HK-2 (cell line): Measurements from ENCODE around the gene UBA5.
"Not testable (repeated sequence)": the region's sequence is repeated elsewhere in the genome, so short reads cannot be mapped to it uniquely, and the experiment has no call there.

Source experiments
- DNase-seq: peaks from one replicate; pipeline ENCODE4 v3.0.0-alpha.2; 2018; ENCODE audit not compliant: unreplicated experiment

UBA5 gene

GRCh38 chr3:132660052-132660810, at the start of gene UBA5:
TSS of gene UBA5 (plus strand) at chr3:132660329. CDS start at chr3:132660538, 209 bp downstream.
- DNase-seq = peak; percentile 77

GRCh38 chr3:132615301-132615700, 44.8 kb upstream of the UBA5 start:
- DNase-seq = not testable (repeated sequence)

- no peak for DNase-seq
Measured at GRCh38 chr3:132615881-132616280, 44.2 kb upstream of the UBA5 start.

- DNase-seq = no peak
Measured at GRCh38 chr3:132616780-132617179, 43.3 kb upstream of the UBA5 start.

GRCh38 chr3:132622148-132622547, 38.0 kb upstream of the UBA5 start:
- DNase-seq = no peak

- no peak for DNase-seq
Measured at GRCh38 chr3:132622761-132623160, 37.4 kb upstream of the UBA5 start.

- DNase-seq = no peak
Measured at GRCh38 chr3:132623646-132624045, 36.5 kb upstream of the UBA5 start.

GRCh38 chr3:132624790-132625189, 35.3 kb upstream of the UBA5 start:
- DNase-seq = no peak

GRCh38 chr3:132625613-132626012, 34.5 kb upstream of the UBA5 start:
- DNase-seq = no peak

- DNase-seq = no peak
Measured at GRCh38 chr3:132626955-132627354, 33.2 kb upstream of the UBA5 start.

GRCh38 chr3:132628157-132628556, 32.0 kb upstream of the UBA5 start:
- no peak for DNase-seq

GRCh38 chr3:132629928-132630327, 30.2 kb upstream of the UBA5 start:
- DNase-seq = no peak

- DNase-seq = no peak
Measured at GRCh38 chr3:132630612-132631011, 29.5 kb upstream of the UBA5 start.

GRCh38 chr3:132635052-132635451, 25.1 kb upstream of the UBA5 start:
- no peak for DNase-seq

GRCh38 chr3:132637590-132637989, 22.5 kb upstream of the UBA5 start:
- no peak for DNase-seq

GRCh38 chr3:132638706-132639105, 21.4 kb upstream of the UBA5 start:
- no peak for DNase-seq

- not testable (repeated sequence) for DNase-seq
Measured at GRCh38 chr3:132641427-132641826, 18.7 kb upstream of the UBA5 start.

- no peak for DNase-seq
Measured at GRCh38 chr3:132641837-132642538, 18.1 kb upstream of the UBA5 start.

- no peak for DNase-seq
Measured at GRCh38 chr3:132642539-132642847, 17.6 kb upstream of the UBA5 start.

- DNase-seq = no peak
Measured at GRCh38 chr3:132643366-132643765, 16.8 kb upstream of the UBA5 start.

- no peak for DNase-seq
Measured at GRCh38 chr3:132645058-132645457, 15.1 kb upstream of the UBA5 start.

- DNase-seq = no peak
Measured at GRCh38 chr3:132650153-132650552, 10.0 kb upstream of the UBA5 start.

- DNase-seq = no peak
Measured at GRCh38 chr3:132652640-132653270, 7.4 kb upstream of the UBA5 start.
